SW480 (cell line): ENCODE data around the gene MRPL2.
"Not testable (repeated sequence)": the region's sequence is repeated elsewhere in the genome, so short reads cannot be mapped to it uniquely, and the experiment has no call there.

Source experiments
- DNase-seq: peaks from one replicate; pipeline ENCODE4 v3.0.0-alpha.2; 2016; ENCODE audit warnings: low spot score

The MRPL2 gene

DNA sequence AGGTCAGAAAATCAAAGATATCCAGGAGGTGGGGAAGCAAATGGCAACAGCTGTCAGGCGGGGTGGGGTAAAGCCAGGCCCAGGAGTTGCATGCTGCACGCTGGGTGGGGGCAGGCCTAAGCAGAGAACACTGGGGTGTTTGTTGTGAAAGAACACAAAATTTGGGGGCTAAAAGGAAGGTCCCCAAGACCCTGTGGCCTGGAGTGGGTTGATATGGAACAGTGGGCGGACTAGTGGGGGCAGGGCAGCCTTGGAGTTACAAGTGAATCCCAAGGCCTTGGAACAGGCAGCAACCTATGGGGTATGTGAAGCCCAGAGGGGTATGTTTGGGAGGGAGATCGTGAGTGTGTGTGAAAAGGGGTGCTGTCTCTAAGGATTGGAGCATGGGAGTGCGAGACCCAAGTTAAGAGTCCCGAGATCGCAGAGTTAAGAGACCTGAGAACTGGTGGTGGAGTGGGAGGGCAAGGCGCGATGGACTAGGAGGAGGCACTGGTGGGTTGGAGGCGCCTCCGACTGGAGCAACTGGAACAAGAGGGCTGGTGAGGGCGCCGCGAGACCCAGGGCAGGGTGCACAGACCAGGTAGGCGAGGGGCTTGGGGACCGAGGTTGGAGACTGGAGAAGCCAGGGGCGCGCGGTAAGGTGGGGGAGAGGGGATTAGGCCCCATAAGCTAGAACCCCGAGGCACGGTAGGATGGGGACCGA lies 6.2 kb downstream of the MRPL2 start:
- no peak for DNase-seq

DNA sequence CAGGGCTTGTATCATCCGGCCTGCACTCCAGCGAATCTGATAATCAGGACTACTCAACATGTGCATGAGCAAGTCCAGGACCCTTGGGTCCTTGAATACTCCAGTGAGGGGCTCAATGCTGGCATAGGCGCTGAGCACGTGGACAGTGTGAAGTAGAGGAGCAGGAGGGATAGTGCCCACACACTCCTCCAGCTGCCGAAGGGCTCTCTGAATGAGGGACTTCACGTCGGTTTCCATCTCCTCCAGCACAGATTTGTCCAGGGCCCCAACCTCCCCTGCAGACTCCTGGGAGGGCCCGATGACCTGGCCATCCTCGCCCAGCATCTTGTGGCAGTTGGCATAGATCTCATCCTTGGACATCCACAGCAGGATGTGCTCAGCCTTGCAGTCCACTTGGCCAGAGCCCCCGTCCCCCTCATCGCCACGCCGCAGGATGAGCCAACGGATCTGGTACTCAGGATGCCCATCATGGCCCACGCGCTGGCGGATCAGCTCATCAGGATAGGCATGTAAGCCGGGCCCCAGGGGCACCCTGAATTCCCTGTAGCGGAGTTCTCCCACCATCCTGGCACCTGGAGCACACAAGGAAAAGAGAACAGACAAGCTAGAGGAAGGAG lies 6.9 kb downstream of the MRPL2 start:
- no peak for DNase-seq

DNA sequence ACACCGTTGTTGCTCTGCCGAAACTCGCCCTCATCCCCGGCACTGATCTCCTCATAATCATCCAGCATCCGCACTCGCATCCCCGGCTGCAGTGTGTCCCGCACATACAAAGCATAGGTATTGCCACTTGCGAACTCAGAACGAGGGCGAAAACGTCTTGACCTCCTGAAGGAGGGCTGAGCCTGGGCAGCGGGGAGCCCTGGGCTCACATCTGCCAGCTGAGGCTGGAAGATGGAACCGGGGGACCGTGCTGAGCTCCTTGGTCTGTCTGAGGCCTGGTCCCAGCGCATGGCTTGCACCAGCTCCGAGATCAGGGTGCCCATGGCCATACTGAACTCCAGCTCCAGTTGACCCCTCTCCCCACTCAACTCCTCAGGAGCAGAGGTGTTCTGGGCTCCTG lies 8.3 kb downstream of the MRPL2 start:
- DNase-seq = no peak

DNA sequence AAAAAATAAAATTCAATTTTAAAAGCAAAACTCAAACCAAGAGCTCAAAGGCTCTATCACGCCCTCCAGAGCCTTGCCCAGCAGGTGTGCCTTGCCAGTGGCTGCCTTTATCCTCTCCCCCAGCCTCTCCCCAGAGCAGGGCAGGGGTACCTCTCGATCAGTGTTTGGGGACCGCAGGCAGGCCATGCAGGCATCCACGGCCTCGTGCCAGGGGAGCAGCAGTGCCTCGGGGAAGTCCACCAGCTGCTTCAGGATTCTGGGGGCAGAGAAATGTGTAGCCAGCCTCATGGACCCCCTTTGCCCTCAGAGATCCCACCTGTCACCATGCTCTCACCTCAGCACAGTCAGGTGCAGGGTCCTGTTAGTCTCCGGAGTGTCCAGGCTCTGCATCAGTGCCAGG lies 11.2 kb downstream of the MRPL2 start:
- DNase-seq = no peak

DNA sequence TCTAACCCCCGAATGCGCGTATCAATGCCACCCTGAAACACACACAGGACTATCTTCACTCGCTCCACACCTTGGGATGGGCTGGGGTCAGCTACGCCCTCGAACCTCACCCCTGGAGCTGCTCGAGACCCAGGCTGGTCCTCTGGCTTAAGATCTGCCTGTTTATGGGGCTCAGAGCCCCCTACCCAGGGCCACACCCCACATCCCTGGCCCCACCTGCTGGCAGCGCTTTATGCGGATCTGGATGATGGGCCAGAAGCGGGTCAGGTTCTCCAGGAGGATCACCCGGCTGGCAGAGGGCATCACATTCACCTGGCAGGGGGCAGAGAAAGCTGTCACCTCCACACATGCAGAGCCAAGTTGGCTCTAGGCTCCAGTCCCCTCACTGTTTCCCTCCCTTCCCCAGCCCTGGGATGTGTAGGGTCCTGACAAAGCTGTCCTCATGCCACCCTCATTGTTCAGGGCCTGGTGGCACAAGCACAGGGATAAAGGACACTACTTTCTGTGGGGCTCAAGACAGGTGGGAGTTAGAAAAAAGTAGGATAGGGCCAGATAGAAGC lies 13.8 kb downstream of the MRPL2 start:
- no peak for DNase-seq

DNA sequence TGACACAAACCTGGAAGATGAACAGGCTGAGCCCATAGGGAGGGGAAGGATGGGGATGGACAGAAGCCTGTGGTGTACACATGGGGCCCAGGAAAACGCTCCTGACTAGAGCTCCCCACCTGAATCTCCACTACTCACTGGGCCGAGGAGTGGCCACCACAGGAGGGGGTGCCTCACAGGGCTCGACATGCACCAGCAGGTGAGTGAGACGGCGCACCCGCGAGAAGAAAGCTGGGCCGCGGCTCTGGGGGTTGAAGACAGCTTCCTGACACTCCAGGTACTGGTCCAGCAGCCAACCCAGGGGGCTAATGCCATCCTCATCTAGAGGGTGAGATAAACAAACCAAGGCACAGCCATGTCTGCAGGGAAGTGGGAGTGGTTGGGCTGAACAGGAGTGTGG lies 15.9 kb downstream of the MRPL2 start:
- DNase-seq = no peak

DNA sequence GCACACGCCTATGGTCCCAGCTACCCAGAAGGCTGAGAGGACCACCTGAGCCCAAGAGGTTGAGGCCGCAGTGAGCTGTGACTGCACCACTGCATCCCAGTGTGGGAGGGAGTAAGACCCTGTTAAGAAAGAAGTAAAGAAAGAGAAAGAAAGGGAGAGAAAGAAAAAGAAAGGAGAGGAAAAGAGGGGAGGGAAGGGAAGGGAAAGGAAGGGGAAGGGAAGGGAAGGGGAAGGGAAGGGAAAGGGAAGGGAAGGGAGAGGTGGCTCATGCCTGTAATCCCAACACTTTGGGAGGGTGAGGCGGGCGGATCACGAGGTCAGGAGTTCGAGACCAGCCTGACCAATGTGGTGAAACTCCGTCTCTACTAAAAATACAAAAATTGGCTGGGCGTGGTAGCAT lies 17.8 kb downstream of the MRPL2 start:
- not testable (repeated sequence) for DNase-seq

DNA sequence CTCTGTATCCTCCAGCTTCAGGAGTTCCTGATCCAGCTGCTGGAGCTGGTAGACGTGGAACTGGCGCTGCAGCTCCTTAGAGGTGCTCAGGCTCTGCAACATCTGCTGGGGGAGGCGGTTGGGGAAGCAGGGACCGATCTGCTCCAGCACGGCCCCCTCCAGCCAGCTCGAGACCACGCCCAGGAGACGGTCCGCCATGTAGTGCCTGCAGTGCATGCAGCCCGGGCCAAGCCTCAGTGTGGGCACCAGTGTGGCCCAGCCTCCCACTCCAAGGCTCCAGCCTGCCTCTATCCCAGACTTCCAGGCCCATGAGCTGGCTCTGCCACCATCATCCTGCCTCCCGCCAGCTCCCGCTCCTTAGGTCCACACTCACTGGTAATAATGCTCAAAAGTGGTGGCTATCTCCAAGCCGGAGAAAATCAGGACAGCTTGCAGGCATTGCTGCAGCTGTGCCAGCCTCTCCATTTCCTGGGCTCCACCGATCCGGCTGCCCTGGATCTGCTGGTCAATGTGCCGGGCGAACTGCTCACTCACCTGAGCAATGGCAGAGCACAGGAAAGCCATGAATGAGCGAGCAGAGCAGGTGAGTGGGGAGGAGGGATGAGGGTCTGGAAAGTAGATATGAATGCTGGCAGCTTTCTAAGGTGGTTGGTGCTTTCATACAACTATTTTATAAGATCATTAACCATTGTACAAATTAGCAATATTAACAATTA lies 18.5 kb downstream of the MRPL2 start:
- DNase-seq = no peak

DNA sequence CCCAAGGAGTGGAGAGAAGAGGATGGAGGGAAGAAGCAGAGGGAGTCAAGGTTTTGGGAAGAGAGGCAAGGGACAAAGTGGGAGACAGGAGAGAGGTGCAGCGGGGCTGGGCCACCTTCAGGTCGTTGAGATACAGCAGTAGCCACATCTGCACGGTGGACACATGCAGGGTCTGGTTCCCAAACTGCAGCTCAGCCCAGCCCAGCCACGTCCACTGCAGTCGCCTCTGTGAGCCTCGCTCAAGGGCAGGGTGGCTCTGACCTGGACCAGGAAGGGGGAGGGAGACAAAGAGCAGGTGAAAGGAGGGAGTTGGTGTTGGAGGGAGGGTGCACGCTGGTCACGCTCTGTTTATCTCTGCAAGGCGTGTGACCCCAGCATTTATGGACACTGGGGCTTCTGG lies 20.5 kb downstream of the MRPL2 start:
- no peak for DNase-seq

DNA sequence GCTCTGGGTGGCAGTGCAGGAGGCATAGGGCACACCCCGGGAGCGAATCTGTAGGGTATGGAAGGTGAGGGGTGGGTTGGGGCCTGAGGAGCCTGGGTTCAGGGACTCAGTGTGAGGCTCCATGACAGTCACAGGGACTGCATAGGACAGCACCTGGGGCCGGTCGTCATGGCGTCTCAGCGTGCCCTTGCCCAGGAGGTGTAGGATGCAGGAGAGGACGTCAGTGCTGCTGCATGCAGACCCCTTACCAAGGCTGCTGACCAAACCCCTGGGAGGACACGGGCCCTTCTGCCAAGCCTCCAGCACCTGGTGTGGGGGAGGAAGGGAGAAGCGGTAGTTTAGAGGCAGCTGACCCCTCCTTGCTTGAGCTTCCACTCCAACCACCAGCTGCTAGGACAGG lies 21.5 kb downstream of the MRPL2 start:
- DNase-seq = no peak

DNA sequence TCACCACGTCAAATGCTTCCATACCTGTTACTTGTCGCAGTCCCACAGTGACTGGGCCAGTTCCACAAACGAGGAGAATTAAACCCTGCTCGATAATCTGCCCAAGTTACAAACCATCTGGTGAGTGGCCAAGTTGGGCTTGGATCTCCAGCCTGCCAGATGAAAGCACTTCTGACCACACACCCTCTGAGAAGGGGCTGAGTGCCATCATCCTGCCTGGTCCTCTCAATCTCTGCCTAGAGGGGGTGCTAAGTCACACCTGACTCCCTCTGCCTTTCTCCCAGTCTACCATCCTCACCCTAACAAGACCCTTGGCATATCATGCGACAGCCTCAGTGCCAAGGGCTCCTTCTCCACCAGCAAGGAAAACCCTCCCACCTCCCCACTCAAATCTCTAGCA lies 22.0 kb downstream of the MRPL2 start:
- DNase-seq = no peak

DNA sequence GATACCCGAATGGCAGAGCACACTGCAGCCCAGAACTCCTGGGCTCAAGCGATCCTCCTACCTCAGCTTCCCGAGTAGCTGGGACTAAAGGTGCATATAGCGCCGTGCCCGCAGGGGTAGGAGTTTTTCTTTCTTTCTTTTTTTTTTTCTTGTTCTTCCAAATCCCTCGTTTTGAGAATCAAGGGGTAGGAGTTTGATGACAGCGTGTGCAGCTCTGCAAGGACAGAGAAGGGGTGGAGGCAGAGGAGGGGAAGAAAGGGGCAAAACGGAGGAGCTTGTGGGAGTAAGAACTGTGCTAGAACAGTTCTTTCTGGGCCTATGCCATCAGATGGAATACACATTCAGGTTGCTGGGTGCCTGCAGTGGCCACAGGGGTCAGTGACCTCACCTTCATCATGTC lies 22.5 kb downstream of the MRPL2 start:
- DNase-seq = no peak

DNA sequence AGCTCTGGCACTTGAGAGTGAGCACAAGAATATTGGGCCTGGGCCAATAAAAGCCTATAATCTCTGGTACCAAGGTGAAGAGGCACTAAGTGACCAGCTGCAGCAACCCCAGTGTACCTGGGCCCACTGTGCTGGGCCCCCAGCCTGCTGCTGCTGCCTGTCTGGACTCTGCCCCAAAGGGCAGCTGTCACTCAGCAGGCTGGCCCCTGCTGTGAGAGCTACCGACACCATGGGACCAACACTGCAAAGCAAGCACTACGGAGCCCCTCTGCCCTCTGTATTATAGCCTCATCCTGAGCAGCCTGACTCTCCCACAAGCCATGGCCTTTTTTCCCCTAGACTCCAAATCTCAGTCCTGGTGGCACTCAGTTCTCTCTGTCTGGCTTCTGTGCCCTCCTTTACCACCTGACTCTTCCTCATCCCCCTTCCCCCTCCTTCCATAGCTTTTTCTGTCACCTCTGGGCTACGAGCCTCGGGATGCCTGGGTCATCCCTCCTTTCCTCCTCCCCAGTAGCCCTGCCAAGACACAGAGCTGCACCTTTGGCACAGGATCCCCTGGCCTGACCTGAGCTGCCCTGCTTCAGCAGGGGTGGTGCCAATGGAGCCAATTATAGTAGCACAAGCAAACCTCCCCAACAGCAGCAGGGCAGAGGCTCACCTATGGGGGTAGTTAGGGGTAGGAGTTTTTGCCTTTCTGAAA lies 23.6 kb downstream of the MRPL2 start:
- DNase-seq = no peak

DNA sequence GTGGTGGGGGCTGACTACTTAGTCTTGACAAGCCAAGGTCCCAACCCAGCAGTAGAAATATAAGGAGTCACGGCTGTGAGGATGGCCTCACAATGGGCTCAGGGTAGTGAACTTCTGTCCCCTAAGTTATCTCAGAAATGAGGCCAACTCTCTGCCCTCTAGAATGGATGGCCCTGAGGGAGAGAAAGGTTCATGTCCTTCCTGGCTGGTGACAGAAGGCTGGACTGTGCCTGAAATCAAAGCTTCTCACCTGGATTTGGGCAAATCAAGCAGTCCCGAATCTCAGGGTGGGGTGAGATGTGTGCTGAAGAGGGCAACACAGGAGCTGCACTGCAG lies 25.1 kb downstream of the MRPL2 start:
- DNase-seq = no peak

DNA sequence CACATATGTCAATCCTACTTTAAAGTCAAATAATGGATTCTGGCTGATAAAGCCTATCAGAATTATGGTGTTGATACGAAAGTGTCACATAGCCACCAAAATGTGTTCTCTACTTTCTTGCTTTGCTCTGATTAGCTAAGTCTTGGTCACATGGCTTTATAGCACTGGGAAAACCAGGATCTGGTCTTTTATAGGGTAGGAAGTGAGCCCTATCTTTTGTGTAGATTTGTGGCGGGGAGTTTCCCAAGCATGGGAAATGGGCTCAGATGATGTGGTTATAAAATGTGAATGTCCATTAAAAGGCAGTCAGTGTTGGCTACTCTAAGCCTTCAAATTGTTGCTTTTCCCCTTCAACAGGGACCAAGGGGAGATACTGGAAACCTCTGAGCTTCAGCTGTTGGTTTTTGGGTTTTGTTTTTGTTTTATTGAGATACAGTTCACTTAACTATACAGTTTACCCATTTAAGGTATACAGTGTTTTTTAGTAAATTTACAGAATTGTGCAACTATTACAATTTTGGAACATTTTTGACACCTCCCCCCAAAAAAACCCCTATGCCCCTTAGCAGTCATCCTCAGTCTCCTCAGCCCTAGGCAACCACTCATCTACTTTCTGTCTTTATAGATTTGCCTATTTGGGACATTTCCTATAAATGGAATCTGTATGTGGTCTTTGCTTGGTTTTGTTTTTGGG lies 25.6 kb downstream of the MRPL2 start:
- no peak for DNase-seq

DNA sequence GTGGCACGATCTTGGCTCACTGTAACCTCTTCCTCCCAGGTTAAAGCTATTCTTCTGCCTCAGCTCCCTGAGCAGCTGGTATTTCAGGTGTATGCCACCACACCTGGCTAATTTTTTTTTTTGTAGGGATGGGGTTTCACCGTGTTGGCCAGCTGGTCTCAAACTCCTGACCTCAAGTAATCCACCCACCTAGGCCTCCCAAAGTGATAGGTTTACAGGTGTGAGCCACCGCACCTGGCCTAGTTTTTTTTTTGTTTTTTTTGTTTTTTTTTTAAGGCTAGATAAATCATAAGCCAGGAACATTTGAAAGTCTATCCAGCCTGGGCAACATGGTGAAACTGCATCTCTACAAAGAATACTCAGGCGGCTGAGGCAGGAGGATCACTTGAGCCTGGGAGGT lies 26.9 kb downstream of the MRPL2 start:
- no peak for DNase-seq

DNA sequence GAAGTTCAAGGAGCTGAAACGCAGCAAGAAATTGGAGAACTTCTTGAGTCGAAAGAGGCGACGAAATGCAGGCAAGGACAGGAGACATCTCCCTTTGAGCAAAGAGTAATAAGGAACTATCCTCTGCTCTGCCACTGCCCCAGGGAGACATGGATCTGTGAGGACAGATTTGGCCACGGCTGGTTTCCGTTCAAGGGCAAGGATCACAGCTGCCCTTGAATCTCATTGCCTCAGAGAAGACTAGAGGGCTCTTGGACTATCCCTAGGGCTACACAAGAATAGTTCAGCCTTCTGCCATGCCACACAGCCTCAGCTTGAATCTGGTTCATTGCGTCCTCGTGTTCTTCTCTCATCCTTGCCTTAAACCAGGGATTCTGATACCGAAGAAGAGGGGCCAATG lies 30.1 kb downstream of the MRPL2 start:
- no peak for DNase-seq

DNA sequence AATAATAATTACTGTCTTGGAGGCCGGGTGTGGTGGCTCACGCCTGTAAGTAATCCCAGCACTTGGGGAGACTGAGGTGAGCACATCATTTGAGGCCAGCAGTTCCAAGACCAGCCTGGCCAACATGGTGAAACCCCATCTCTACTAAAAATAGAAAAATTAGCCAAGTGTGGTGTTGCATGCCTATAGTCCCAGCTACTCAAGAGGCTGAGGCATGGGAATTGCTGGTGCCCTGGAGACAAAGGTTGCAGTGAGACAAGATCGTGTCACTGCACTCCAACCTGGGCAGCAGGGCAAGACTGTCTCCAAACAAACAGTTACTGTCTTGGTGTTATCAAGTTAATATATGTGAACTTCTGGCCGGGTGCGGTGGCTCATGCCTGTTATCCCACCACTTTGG lies 32.9 kb downstream of the MRPL2 start:
- no peak for DNase-seq

DNA sequence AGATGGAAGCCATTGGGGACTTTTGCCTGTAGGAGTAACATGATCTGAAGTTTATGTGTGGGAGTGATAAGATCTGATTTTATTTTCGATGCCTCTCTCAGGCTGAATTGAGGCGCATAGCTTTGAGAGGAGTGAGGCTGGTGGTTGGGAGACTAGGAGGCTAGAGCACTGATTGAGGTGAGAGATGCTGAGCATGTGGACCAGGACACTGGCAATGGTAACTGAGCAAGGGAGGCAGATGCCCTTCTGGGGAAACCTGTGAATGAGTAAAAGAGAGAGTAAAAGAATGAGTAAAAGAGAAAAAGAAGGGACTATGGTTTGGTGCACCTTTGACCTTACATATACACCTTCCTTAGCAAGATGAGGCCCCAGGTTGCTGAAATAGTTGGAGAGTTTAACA lies 34.8 kb downstream of the MRPL2 start:
- no peak for DNase-seq

DNA sequence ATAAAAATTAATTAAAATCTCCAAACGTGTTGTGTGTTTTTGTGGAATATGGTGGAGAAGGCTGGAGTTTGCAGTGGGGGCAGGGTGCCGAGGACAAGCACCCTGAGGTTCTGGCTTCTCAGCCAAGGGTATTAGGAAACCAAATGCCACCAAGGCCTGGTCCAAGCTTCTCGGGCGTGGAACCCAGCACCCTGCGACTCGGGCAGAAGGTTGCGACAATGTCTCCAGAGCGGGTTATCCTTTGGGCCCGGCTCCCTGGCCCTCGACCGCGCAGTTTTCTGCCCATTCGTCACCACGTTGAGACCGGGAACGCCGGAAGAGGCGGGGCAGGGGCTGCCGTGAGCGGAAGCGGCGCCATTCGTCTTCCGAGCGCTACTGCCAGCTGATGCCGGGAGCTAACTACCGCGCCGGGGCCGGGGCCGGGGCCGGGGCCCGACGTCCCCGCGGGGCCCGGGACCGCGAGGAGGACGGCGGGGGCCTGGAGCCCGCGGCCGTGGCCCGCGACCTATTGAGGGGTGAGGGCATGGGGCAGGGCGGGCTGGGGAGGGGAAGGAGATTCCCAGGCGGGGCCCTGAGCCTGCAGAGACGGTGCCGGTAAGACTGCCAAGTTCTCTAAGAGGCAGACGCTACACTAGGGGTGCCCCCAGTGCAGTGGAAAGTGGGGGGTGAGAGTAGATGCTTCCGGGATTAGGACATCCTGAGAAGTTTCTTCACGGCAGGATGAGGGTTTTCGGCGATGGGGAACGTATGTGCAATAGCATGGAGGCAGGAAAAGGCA lies 37.8 kb downstream of the MRPL2 start, which contains the start of gene RRP36:
Gene RRP36 (plus strand): TSS at position 354 of the 778 bp plus-strand sequence. CDS start 32 bp downstream, at position 386.
- DNase-seq = peak; percentile 63

DNA sequence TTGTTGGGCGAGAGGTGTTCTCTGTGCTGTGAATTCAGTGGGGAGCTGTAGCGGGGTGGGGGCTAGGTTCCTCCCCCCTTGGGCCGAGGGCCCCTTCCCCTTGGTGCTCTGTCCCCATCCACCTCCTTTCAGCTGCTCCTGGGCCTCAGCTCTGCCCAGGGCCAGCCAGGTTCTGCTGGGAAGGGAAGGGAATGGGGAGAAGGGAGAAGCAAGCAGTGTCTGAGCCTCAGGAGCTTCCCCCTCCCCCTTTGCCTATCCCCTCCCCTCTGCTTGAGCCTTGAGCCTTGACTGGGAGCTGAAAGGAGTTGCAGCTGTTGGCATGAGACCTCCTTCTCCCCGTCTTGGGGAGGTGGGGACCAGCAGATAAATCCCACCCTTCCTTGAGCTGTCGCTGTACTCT lies 38.4 kb downstream of the MRPL2 start:
- DNase-seq = no peak
